Measurements from ENCODE around the gene SPECC1. TPM values are rescaled to one million over a fixed set of nuclear protein-coding genes. Genes with fewer than 3 reads are reported as not detected.
"Not testable (repeated sequence)": the region's sequence is repeated elsewhere in the genome, so short reads cannot be mapped to it uniquely, and the experiment has no call there.

Gene SPECC1
- total RNA-seq, 1 experiment from 2014 or later = 128 TPM

GRCh38 chr17:20096430-20096829 is 87.3 kb downstream of the SPECC1 start:
- no peak for TF ChIP-seq CTCF (conservative IDR thresholded peaks at IDR 0.05)
- no peak for TF ChIP-seq EZH2 (IDR thresholded peaks at IDR 0.05; ENCODE audit: low read depth)
- no peaks in the 10 kb centered on the region for H3K79me2 ChIP-seq (ENCODE audit: low read depth)
- H3F3A ChIP-seq (ENCODE audit: insufficient read depth, low read depth) = no peaks in the 10 kb centered on the region
- no peaks in the 10 kb centered on the region for H3K9me3 ChIP-seq (ENCODE audit: insufficient read depth, low read depth)
- no TSS peak for BruUV-seq (replicated peaks)
- H2AFZ ChIP-seq = no peak overlapping the region
- H4K20me1 ChIP-seq (ENCODE audit: insufficient read depth) = no peaks in the 10 kb centered on the region
- H3K9me2 ChIP-seq (ENCODE audit: insufficient read depth) = no peaks in the 10 kb centered on the region
- intact Hi-C loops (cut with micrococcal nuclease; ENCODE audit: unreplicated experiment) = no loop called here
- CTCF ChIA-PET = interaction anchor here (0.5 kb wide), 1 partner anchor 86 kb away, joined by 3 read pairs; no protein-coding TSS in a partner anchor
- no peak overlapping the region for H3K4me3 ChIP-seq
- H3K4me2 ChIP-seq = no peak overlapping the region
- H3K27ac ChIP-seq = no peak overlapping the region
- no peaks in the 10 kb centered on the region for H3K4me1 ChIP-seq (replicated peaks; ENCODE audit: insufficient read depth)
- H3K27me3 ChIP-seq (ENCODE audit: insufficient read depth, low read depth) = no peaks in the 10 kb centered on the region
- no peak for DNase-seq
- POLR2A ChIA-PET (ENCODE audit: unreplicated experiment) = no interaction called here
- H3K36me3 ChIP-seq (ENCODE audit: low read depth) = no peaks in the 10 kb centered on the region

- POLR2A ChIA-PET (ENCODE audit: unreplicated experiment) = no interaction called here
Observed at GRCh38 chr17:20097330-20097729, 88.2 kb downstream of the SPECC1 start.

GRCh38 chr17:20098314-20098713 is 89.2 kb downstream of the SPECC1 start:
- Histone ChIP-seq H4K20me1 (ENCODE audit: insufficient read depth) (no peaks in the 10 kb centered on the region), H2AFZ (no peak overlapping the region), H3K27ac (no peak overlapping the region), H3K36me3 (ENCODE audit: low read depth) (no peaks in the 10 kb centered on the region), H3K4me1 (replicated peaks; ENCODE audit: insufficient read depth) (no peaks in the 10 kb centered on the region), H3K9me2 (ENCODE audit: insufficient read depth) (no peaks in the 10 kb centered on the region), H3K4me3 (no peak overlapping the region), H3K9me3 (ENCODE audit: insufficient read depth, low read depth) (no peaks in the 10 kb centered on the region), H3K27me3 (ENCODE audit: insufficient read depth, low read depth) (no peaks in the 10 kb centered on the region), H3K79me2 (ENCODE audit: low read depth) (no peaks in the 10 kb centered on the region), H3K4me2 (no peak overlapping the region), H3F3A (ENCODE audit: insufficient read depth, low read depth) (no peaks in the 10 kb centered on the region)
- no peak for TF ChIP-seq EZH2 (IDR thresholded peaks at IDR 0.05; ENCODE audit: low read depth)
- intact Hi-C loops (cut with micrococcal nuclease; ENCODE audit: unreplicated experiment) = no loop called here
- ChIA-PET CTCF (no interaction called here), POLR2A (ENCODE audit: unreplicated experiment) (no interaction called here)
- BruUV-seq (replicated peaks) = no TSS peak
- DNase-seq = no peak

More at GRCh38 chr17:20097330-20097729, 88.2 kb downstream of the SPECC1 start:
- no TSS peak for BruUV-seq (replicated peaks)
- DNase-seq = no peak
- H3K4me2 ChIP-seq = no peak overlapping the region
- H3K9me3 ChIP-seq (ENCODE audit: insufficient read depth, low read depth) = no peaks in the 10 kb centered on the region
- no peaks in the 10 kb centered on the region for H4K20me1 ChIP-seq (ENCODE audit: insufficient read depth)
- no peak overlapping the region for H2AFZ ChIP-seq
- H3K27me3 ChIP-seq (ENCODE audit: insufficient read depth, low read depth) = no peaks in the 10 kb centered on the region
- no peaks in the 10 kb centered on the region for H3K9me2 ChIP-seq (ENCODE audit: insufficient read depth)
- no peak overlapping the region for H3K27ac ChIP-seq
- no peak for TF ChIP-seq EZH2 (IDR thresholded peaks at IDR 0.05; ENCODE audit: low read depth)
- no peak for TF ChIP-seq CTCF (conservative IDR thresholded peaks at IDR 0.05)
- no peak overlapping the region for H3K4me3 ChIP-seq
- no peaks in the 10 kb centered on the region for H3K36me3 ChIP-seq (ENCODE audit: low read depth)
- H3F3A ChIP-seq (ENCODE audit: insufficient read depth, low read depth) = no peaks in the 10 kb centered on the region
- no peaks in the 10 kb centered on the region for H3K79me2 ChIP-seq (ENCODE audit: low read depth)
- intact Hi-C loops (cut with micrococcal nuclease; ENCODE audit: unreplicated experiment) = no loop called here
- CTCF ChIA-PET = interaction anchor here (0.5 kb wide), 2 partner anchors 20 to 87 kb away, joined by 3 to 4 read pairs; no protein-coding TSS in a partner anchor
- no peaks in the 10 kb centered on the region for H3K4me1 ChIP-seq (replicated peaks; ENCODE audit: insufficient read depth)

- H3K27ac ChIP-seq; H3K36me3 ChIP-seq (ENCODE audit: low read depth); BruUV-seq (replicated peaks); H3F3A ChIP-seq (ENCODE audit: insufficient read depth, low read depth); H3K4me1 ChIP-seq (replicated peaks; ENCODE audit: insufficient read depth); H4K20me1 ChIP-seq (ENCODE audit: insufficient read depth); H3K27me3 ChIP-seq (ENCODE audit: insufficient read depth, low read depth); H2AFZ ChIP-seq; H3K4me3 ChIP-seq; H3K9me3 ChIP-seq (ENCODE audit: insufficient read depth, low read depth); H3K4me2 ChIP-seq; H3K79me2 ChIP-seq (ENCODE audit: low read depth); POLR2A ChIA-PET (ENCODE audit: unreplicated experiment); intact Hi-C loops (cut with micrococcal nuclease; ENCODE audit: unreplicated experiment); H3K9me2 ChIP-seq (ENCODE audit: insufficient read depth); CTCF ChIA-PET; DNase-seq: not testable (repeated sequence)
Observed at GRCh38 chr17:20100806-20101205, 91.6 kb downstream of the SPECC1 start.

Measured in PC-9 (cell line).